Activated B cell treated with CpG ODN at 0.5 μM for 24 hours (primary cell): ENCODE data around the gene VPS35L. TPM values are rescaled to one million over a fixed set of nuclear protein-coding genes. Genes with fewer than 3 reads are reported as not detected.

Experiments
- ATAC-seq: fragments of 200-7000 bp; cut with Tn5 transposase; one replicate; pipeline ENCODE4 v1.10.0; 2021; ENCODE audit warnings: low read depth, mild to moderate bottlenecking, moderate library complexity
- CTCF ChIA-PET: fragments of 350-600 bp; sonication (Branson Sonifier 250); formaldehyde crosslinking; loops from one replicate; lab custom pipeline; 2021; ENCODE audit warnings: antibody characterized with exemption; lab: Charles Lee
- POLR2A ChIA-PET: fragments of 350-600 bp; sonication (Branson Sonifier 250); formaldehyde crosslinking; loops from one replicate; lab custom pipeline; 2021; ENCODE audit warnings: antibody characterized with exemption; lab: Charles Lee
- DNase-seq: peaks from one replicate; pipeline ENCODE4 v3.0.0; 2022
- H3K27ac Mint-ChIP-seq: one replicate; pipeline ENCODE4 v1.8.0; 2020; ENCODE audit warnings: mixed read lengths
- H3K27me3 Mint-ChIP-seq: one replicate; pipeline ENCODE4 v1.8.0; 2021; ENCODE audit warnings: mixed read lengths
- H3K36me3 Mint-ChIP-seq: one replicate; pipeline ENCODE4 v1.8.0; 2021; ENCODE audit warnings: low read depth, mixed read lengths
- H3K4me1 Mint-ChIP-seq: one replicate; pipeline ENCODE4 v1.8.0; 2021; ENCODE audit warnings: mixed read lengths
- H3K4me3 Mint-ChIP-seq: one replicate; pipeline ENCODE4 v1.8.0; 2020; ENCODE audit warnings: mild to moderate bottlenecking, mixed read lengths
- H3K9me3 Mint-ChIP-seq: one replicate; pipeline ENCODE4 v1.8.0; 2020; ENCODE audit warnings: mixed read lengths
- intact Hi-C: fragments of 100-400 bp; cut with micrococcal nuclease; formaldehyde crosslinking; loops from one replicate; pipeline ENCODE4 v1.15.1; 2024
- total RNA-seq: library from RNA; stranded (reverse); gene quantifications from 2 replicates; pipeline ENCODE4 v1.2.3, GENCODE V29; 2022
- TF ChIP-seq, protein P1 (sequence below): fragments of 200-600 bp; IDR thresholded peaks from one replicate; pipeline ENCODE4 v1.8.0; 2022; ENCODE audit warnings: antibody characterized with exemption, mild to moderate bottlenecking

The VPS35L gene
- total RNA-seq, 1 donor from 2014 or later: 66.0 TPM

DNA sequence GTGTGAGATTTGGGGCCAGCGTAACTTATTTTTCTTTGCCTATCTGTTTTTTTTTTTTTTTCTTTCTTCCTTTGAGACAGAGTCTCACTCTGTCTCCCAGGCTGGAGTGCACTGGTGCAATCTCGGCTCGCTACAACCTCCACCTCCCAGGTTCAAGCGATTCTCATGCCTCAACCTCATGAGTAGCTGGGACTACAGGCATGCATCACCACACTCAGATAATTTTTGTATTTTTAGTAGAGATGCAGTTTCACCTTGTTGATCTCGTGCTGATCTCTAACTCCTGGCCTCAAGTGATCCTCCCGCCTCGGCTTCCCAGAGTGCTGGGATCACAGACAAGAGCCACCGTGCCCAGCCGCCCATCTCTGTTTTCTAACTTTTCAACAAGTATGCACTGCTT, 63.4 kb downstream of the VPS35L start:
- H3K4me3 Mint-ChIP-seq: no peak overlapping the region
- intact Hi-C loops: no loop called here
- no peak overlapping the region for H3K27ac Mint-ChIP-seq
- no peaks in the 10 kb centered on the region for H3K4me1 Mint-ChIP-seq
- no peaks in the 10 kb centered on the region for H3K27me3 Mint-ChIP-seq
- CTCF ChIA-PET: no interaction called here
- no peaks in the 10 kb centered on the region for H3K9me3 Mint-ChIP-seq
- H3K36me3 Mint-ChIP-seq: peaks cover 56% of the 10 kb centered on the region
- no peak for ATAC-seq
- POLR2A ChIA-PET: no interaction called here
- TF ChIP-seq, protein P1, sequence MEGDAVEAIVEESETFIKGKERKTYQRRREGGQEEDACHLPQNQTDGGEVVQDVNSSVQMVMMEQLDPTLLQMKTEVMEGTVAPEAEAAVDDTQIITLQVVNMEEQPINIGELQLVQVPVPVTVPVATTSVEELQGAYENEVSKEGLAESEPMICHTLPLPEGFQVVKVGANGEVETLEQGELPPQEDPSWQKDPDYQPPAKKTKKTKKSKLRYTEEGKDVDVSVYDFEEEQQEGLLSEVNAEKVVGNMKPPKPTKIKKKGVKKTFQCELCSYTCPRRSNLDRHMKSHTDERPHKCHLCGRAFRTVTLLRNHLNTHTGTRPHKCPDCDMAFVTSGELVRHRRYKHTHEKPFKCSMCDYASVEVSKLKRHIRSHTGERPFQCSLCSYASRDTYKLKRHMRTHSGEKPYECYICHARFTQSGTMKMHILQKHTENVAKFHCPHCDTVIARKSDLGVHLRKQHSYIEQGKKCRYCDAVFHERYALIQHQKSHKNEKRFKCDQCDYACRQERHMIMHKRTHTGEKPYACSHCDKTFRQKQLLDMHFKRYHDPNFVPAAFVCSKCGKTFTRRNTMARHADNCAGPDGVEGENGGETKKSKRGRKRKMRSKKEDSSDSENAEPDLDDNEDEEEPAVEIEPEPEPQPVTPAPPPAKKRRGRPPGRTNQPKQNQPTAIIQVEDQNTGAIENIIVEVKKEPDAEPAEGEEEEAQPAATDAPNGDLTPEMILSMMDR: no peak
- no peak for DNase-seq

DNA sequence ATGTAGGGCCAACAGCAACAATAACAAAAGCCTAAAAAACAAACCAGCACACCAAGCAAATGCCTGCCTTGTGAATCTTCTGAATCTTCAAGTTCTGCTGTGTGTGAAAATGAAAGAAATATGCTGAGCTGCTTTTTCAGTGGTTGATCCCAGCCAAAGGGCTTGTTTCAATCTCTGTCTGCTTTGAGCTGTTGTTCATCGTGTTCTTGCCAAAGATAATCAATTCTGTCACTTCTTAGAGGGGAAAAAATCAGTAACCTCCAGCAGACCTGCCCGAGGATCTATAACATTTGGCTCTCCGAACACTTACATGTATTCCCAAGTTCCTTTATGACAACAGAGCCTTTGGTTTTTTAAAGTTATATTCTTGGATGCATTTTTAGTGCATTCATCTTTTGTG, 65.9 kb downstream of the VPS35L start:
- H3K27ac Mint-ChIP-seq: no peak overlapping the region
- TF ChIP-seq, protein P1: no peak
- no peak overlapping the region for H3K4me3 Mint-ChIP-seq
- intact Hi-C loops: no loop called here
- no peak for ATAC-seq
- CTCF ChIA-PET: no interaction called here
- no peaks in the 10 kb centered on the region for H3K9me3 Mint-ChIP-seq
- no peak for DNase-seq
- H3K36me3 Mint-ChIP-seq: peaks cover 58% of the 10 kb centered on the region
- no peaks in the 10 kb centered on the region for H3K4me1 Mint-ChIP-seq
- POLR2A ChIA-PET: no interaction called here
- H3K27me3 Mint-ChIP-seq: no peaks in the 10 kb centered on the region

DNA sequence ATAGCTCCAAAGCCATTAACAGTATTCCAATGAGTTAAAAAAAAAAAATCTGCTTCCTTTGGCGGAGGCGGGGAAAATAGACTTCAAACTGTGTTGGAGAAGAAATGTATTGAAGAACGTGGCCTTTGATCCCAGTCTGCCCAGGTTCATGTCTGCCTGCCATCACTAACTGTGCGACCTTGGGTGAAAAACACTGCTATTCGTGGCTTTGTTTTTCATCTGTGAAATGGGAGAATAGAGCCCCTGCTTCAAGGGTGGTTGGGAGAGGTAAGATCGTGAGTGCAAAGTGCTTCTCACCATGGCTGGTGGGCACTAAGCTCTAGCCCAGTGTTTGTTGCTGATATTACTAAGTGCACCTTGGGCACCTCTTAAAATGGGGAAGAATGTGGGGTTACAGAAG, 69.5 kb downstream of the VPS35L start:
- ChIA-PET CTCF (no interaction called here), POLR2A (no interaction called here)
- Mint-ChIP-seq H3K9me3 (no peaks in the 10 kb centered on the region), H3K4me1 (no peaks in the 10 kb centered on the region), H3K36me3 (peaks cover 60% of the 10 kb centered on the region), H3K4me3 (no peak overlapping the region), H3K27me3 (no peaks in the 10 kb centered on the region), H3K27ac (no peak overlapping the region)
- intact Hi-C loops: no loop called here
- TF ChIP-seq, protein P1: no peak
- DNase-seq (no peak), ATAC-seq (no peak)

DNA sequence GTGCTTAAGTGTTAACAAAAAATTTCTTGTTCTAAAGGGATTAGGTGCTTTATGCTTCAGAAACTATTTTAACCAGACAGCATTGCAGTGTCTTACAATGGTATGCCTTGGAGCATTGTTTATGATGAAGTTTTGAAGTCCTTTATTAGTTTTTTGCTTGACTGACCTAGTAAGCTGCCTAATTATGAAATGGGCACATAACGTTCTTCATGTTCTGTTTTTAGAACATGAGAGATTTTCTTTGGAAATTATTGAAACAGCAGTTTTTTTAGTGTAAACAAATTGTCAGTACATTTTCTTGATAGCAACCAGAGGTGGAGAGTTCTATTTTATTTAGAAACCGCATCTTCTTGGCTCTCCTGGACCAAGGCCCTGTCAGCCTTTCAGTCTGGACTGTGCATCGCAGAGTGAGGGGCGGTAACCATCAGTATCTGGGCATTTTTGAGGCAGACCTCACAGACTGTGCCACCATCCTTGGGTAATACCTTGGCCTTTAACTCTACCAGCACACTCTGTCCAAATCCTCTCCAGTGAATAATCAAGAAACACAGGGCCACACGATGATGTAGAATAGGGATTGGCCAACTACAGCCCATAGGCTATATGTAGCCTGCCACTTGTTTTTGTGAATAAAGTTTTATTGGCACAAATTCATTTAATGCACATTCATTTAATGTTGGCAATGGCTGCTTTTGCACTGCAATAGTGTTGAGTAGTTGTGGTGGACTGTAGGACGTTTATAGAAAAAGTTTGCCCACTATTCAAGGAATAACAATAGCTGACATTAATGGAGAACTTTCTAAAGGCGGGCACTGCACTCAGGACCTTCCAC, 81.1 kb downstream of the VPS35L start:
- no peaks in the 10 kb centered on the region for H3K4me1 Mint-ChIP-seq
- H3K27me3 Mint-ChIP-seq: no peaks in the 10 kb centered on the region
- ChIA-PET POLR2A (no interaction called here), CTCF (no interaction called here)
- TF ChIP-seq, protein P1: no peak
- H3K9me3 Mint-ChIP-seq: no peaks in the 10 kb centered on the region
- intact Hi-C loops: no loop called here
- no peak for ATAC-seq
- no peak overlapping the region for H3K4me3 Mint-ChIP-seq
- H3K36me3 Mint-ChIP-seq: peaks cover 76% of the 10 kb centered on the region
- DNase-seq: no peak
- no peak overlapping the region for H3K27ac Mint-ChIP-seq

DNA sequence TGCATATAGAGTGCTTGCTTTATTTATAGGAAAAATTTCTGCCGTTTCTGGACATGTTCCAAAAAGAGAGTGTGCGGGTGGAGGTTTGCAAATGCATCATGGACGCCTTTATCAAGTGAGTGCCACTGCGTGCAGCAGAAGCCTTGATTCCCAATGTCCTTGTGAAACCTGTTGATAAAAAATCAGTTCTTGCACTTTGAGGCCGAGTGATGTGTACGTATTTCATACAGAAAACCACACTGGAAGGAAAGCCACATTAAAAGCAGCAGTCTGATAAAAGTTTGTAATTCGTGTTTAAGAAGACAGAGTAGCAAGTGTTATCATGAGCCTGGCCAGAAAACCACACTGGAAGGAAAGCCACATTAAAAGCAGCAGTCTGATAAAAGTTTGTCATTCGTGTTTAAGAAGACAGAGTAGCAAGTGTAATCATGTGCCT, 84.5 kb downstream of the VPS35L start:
- Mint-ChIP-seq H3K36me3 (peaks cover 68% of the 10 kb centered on the region), H3K27me3 (no peaks in the 10 kb centered on the region), H3K9me3 (no peaks in the 10 kb centered on the region), H3K4me1 (no peaks in the 10 kb centered on the region), H3K4me3 (no peak overlapping the region), H3K27ac (no peak overlapping the region)
- DNase-seq (no peak), ATAC-seq (no peak)
- TF ChIP-seq, protein P1: no peak
- intact Hi-C loops: no loop called here
- CTCF ChIA-PET: no interaction called here
- POLR2A ChIA-PET: no interaction called here
